Inflammatory macrophage treated with lipopolysaccharide for 1 hour (primary cell): ENCODE results near the gene FHDC1.

ENCODE experiments used
- DNase-seq, 2 donors: peaks; one replicate each; pipeline ENCODE4 v3.0.0-alpha.2; 2020 to 2022

The FHDC1 gene

GRCh38 chr4:152988721-152989553 lies 52.8 kb downstream of the FHDC1 start:
- DNase-seq: no peak

- no peak for DNase-seq
Measured at GRCh38 chr4:152989554-152989970, 53.4 kb downstream of the FHDC1 start.

- no peak for DNase-seq
Measured at GRCh38 chr4:152990471-152991131, 54.5 kb downstream of the FHDC1 start.

GRCh38 chr4:152991398-152991797 lies 55.3 kb downstream of the FHDC1 start:
- DNase-seq: no peak

GRCh38 chr4:152992027-152992426 lies 55.9 kb downstream of the FHDC1 start:
- DNase-seq: no peak

- no peak for DNase-seq
Measured at GRCh38 chr4:152992466-152992865, 56.3 kb downstream of the FHDC1 start.

GRCh38 chr4:152994038-152994437 lies 57.9 kb downstream of the FHDC1 start:
- DNase-seq: no peak

- DNase-seq: no peak
Measured at GRCh38 chr4:152996111-152996571, 60.0 kb downstream of the FHDC1 start.

- no peak for DNase-seq
Measured at GRCh38 chr4:152996672-152997071, 60.5 kb downstream of the FHDC1 start.

- no peak for DNase-seq
Measured at GRCh38 chr4:152997288-152997687, 61.2 kb downstream of the FHDC1 start.

- no peak for DNase-seq
Measured at GRCh38 chr4:152997771-152998487, 61.8 kb downstream of the FHDC1 start.

- no peak for DNase-seq
Measured at GRCh38 chr4:152998861-152999260, 62.7 kb downstream of the FHDC1 start.

GRCh38 chr4:152999346-153000075 lies 63.4 kb downstream of the FHDC1 start:
- no peak for DNase-seq

GRCh38 chr4:153000076-153000420 lies 63.9 kb downstream of the FHDC1 start:
- no peak for DNase-seq

GRCh38 chr4:153001626-153002025 lies 65.5 kb downstream of the FHDC1 start:
- no peak for DNase-seq

GRCh38 chr4:153002110-153002509 lies 66.0 kb downstream of the FHDC1 start:
- no peak for DNase-seq

GRCh38 chr4:153004081-153004850 lies 68.1 kb downstream of the FHDC1 start:
- peak in 1 of 2 donors; percentile 15 for DNase-seq

- no peak for DNase-seq
Measured at GRCh38 chr4:153005899-153006381, 69.8 kb downstream of the FHDC1 start.

GRCh38 chr4:153008578-153009199 lies 72.6 kb downstream of the FHDC1 start:
- no peak for DNase-seq

- DNase-seq: no peak
Measured at GRCh38 chr4:153010146-153010545, 74.0 kb downstream of the FHDC1 start.

GRCh38 chr4:153013202-153013977 lies 77.3 kb downstream of the FHDC1 start:
- DNase-seq: no peak
